Measurements from ENCODE around the gene GMPR.

GRCh38 chr6:16252686-16253299, 14.4 kb downstream of the GMPR start:
- TF ChIP-seq, protein P1, sequence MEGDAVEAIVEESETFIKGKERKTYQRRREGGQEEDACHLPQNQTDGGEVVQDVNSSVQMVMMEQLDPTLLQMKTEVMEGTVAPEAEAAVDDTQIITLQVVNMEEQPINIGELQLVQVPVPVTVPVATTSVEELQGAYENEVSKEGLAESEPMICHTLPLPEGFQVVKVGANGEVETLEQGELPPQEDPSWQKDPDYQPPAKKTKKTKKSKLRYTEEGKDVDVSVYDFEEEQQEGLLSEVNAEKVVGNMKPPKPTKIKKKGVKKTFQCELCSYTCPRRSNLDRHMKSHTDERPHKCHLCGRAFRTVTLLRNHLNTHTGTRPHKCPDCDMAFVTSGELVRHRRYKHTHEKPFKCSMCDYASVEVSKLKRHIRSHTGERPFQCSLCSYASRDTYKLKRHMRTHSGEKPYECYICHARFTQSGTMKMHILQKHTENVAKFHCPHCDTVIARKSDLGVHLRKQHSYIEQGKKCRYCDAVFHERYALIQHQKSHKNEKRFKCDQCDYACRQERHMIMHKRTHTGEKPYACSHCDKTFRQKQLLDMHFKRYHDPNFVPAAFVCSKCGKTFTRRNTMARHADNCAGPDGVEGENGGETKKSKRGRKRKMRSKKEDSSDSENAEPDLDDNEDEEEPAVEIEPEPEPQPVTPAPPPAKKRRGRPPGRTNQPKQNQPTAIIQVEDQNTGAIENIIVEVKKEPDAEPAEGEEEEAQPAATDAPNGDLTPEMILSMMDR (IDR thresholded peaks at IDR 0.05): no peak
- TF ChIP-seq POLR2A (IDR thresholded peaks at IDR 0.05) (no peak), POLR2AphosphoS5 (IDR thresholded peaks at IDR 0.05; ENCODE audit: insufficient read depth in 1 of 2, low read depth in 1 of 2) (no peak)
